ENCODE data around the gene UBE2R2.
A peak's percentile ranks its signal among the peaks of the same experiment; 100 is the strongest.

The UBE2R2 gene

DNA sequence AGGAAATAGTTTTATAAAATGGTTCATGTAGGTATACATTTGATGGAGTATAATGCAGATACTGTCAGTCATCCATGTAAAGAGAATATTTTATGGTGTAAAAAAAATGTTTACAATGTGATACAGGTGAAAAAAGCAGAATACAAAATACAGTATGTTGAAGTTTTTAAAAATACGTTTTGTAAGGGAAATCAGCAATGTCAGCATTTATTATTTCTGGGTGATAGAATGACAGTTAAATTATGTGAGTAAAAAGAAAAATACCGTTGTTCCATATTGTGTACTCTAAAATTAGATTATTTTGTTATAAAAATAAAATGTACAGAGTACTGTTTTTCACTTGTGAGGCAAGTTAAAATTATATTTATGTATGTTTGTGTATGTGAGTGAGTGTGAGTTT is 69.0 kb downstream of the UBE2R2 start:
- no peak for DNase-seq

- DNase-seq, result no peak
These were observed 76.9 kb downstream of the UBE2R2 start for GRCh38 chr9:33893861-33894260.

GRCh38 chr9:33894316-33894715 is 77.4 kb downstream of the UBE2R2 start:
- no peak for DNase-seq

DNA sequence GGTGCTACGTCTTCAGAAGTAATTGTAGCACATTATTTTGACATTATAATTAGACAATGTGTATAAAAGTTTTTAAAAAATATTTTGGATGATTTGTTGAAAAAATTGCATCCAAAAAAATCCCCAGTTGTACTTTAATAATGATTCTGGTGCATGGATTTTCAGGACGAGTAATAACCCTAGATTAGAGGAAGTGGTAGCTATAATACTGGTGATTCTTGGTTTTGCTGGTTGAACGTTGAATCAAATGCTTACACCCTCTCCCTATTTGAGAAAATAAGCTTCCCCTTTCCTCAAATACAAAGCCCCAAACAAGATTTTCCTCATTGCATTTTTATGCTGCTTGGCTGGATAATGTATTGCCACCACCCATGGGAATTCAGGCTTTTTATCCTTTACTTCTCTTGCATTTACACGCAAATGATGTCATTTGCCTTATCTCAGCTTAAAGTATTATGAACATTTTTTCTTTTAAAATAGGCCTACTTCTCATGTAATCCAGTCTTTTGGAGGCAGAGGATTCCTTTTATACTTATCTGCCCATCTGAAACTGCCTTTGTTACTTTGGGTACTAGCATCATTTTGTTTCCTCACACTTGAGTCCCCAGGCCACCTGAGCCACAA is 86.3 kb downstream of the UBE2R2 start:
- DNase-seq, result no peak

GRCh38 chr9:33905137-33905536 is 88.2 kb downstream of the UBE2R2 start:
- no peak for DNase-seq

GRCh38 chr9:33906769-33907168 is 89.8 kb downstream of the UBE2R2 start:
- no peak for DNase-seq

DNA sequence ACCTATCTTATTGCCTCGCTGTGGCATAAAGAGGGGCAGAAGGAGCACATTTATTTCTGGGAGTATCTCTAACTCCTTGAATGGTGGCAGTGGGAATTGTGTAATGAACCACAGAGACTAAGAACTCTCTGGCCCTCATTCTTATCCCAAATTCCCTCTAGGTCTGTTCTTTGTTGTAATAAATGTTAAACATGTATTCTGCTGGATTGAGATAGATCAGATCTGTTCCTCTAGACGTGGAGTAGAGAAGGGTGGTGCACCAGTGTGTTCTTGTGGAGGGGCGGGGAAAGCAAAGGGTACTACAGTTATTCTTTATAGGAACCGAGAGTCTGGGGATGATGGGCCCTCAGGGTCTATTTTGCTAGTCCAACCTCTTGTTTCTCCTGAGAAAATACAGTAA is 90.4 kb downstream of the UBE2R2 start:
- DNase-seq, result no peak

- DNase-seq, result no peak
These were observed 91.2 kb downstream of the UBE2R2 start for GRCh38 chr9:33908114-33908513.

DNA sequence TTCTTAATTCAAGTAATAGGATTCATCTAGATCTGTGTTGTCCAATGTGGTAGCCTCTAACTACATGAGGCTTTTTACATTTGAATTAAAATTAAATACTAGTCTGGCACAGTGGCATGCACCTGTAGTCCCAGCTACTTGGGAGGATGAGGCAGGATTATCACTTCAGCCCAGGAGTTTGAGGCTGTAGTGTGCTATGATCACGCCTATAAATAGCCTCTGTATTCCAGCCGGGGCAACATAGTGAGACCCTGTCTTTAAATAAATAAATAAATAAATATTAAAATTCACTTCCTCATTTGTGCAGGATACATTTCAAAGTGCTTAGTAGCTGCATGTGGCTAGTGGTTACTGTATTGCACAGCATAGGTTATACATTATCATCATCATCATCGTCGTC is 91.8 kb downstream of the UBE2R2 start:
- no peak for DNase-seq

GRCh38 chr9:33913541-33913940 is 96.6 kb downstream of the UBE2R2 start:
- DNase-seq, result no peak

GRCh38 chr9:33914887-33915628 is 98.1 kb downstream of the UBE2R2 start:
- DNase-seq, result no peak

- DNase-seq, result no peak
These were observed 100.1 kb downstream of the UBE2R2 start for GRCh38 chr9:33917036-33917435.

GRCh38 chr9:33919276-33919897 is 102.4 kb downstream of the UBE2R2 start:
- no peak for DNase-seq

DNA sequence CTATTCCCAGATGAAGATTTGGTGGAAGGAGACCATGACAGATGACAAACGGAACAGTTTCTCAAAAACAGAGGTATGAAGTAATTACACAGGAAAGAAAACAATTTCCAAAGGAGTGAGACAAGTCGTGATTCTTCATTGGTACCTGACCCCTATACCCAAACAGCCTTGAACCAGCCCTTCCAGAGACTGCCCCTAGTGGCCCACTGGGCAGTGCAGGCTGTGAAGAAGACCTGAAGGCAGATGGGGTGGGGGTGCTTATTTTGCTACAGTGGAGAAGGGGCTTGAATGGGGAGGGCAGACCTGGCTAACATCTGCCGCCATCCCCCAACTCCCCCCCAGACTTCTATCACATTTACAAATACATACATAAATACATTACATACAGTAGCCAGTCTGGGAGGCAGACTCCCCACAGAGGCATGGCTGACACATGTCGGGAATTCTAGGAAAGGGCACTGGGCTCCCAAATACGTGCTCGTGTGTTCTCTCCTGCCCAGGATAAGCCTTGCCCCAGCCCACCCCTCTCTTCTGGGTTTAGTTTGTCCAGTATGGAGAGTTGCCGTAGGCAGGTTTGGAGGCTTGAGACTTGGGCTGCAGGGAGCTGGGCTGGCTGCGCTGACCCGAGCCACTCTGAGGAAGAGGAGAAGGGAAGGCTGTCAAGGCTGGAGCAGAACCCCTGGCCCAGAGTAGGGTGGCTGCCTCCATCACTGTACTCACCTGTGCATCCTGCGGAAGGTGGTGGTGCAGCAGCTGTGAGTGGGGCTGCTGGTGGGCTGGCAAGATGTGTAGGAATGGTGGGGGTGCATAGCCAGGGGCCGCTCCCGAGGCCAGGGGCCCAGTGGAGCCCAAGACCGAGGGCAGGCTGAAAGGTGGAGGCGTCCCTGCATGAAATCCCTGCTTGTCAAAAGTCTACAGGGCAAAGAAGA is 105.3 kb downstream of the UBE2R2 start:
- peak; percentile 28 for DNase-seq

- DNase-seq, result no peak
These were observed 106.1 kb downstream of the UBE2R2 start for GRCh38 chr9:33923079-33923478.

GRCh38 chr9:33923998-33924701 is 107.2 kb downstream of the UBE2R2 start:
- peak; percentile 7 for DNase-seq

DNA sequence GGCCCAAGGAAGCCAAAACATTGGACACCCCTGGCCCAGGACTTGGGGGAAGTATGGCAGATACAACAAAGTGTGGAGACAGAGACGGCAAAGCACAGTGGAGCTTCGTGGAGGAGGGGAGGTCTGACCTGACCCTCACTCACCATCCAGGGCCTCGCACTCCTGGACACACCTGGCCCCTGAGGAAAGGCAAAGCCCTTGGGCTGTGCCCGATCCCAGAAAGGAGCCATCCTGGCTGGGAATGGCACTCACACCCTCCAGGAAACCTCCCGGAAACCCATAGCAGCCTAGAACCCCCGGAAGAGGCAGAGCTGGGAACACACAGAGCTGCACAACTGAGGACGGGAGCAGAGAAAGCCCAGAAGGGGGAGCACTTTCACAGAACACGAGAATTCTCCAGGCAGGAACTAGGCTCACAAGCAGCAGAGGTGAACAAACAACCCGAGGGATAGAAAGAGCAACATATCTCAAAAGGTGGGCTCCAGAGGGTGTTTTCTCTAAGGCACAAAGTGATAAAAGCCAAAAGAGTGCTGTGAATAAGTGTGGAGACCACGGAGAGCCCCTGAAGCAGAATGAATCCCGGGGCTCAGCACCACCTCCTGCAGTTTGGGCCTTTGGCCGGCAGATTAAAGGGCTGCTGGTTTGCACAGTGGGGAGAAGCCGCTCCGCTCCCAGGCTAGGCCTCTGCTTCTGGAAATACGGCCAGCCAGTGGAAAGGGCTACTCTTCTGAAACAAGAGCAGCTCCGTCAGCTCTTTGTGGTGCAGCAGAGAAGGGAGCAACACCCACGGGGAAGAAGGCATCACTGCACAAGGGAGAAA is 108.2 kb downstream of the UBE2R2 start:
- DNase-seq, result peak; percentile 65

GRCh38 chr9:33926746-33927485 is 110.0 kb downstream of the UBE2R2 start:
- no peak for DNase-seq

- DNase-seq, result no peak
These were observed 110.7 kb downstream of the UBE2R2 start for GRCh38 chr9:33927694-33928093.

DNA sequence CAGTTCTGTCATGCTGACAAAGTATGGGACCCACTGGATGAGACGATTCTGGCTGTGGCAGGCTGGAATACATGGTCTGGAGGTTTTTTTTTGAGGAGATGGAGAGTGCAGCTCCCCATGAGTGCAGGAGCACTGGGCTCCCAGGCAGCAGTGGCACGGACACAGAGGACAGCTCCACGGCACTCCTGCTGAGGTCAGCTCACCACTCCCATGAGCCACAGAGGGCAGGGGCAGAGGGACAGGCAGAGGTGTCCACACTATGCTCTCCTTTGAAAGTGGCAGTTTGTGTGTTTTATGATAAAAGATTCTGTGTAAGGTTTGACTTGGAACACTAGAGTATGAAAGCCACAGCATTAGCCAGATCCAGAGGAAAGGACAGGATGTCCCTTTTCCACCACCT is 114.4 kb downstream of the UBE2R2 start:
- DNase-seq, result no peak
